SK-N-SH treated with all-trans-retinoic acid at 6 μM for 48 hours (cell line): ENCODE data around the gene PHACTR3.

Experiments
- ATAC-seq: fragments of 200-7000 bp; cut with Tn5 transposase; 3 replicates; pipeline ENCODE4 v1.9.1; 2020; ENCODE audit warnings: mild to moderate bottlenecking, moderate library complexity
- ARNTL ChIP-seq: fragments of 450-650 bp; formaldehyde crosslinking; IDR thresholded peaks from 2 replicates; pipeline ENCODE4 v1.5.0; 2020; ENCODE audit warnings: low read depth, mild to moderate bottlenecking, moderate library complexity, borderline replicate concordance
- BACH2 ChIP-seq: fragments of 250-450 bp; sonication (Bioruptor Pico); IDR thresholded peaks from 2 replicates; pipeline ENCODE4 v1.9.0; 2021; ENCODE audit warnings: mild to moderate bottlenecking, borderline replicate concordance
- CREB5 ChIP-seq: fragments of 250-450 bp; sonication (Bioruptor Pico); IDR thresholded peaks from 2 replicates; pipeline ENCODE4 v1.5.1; 2020; ENCODE audit warnings: low read depth, mild to moderate bottlenecking, moderate library complexity
- CSDC2 ChIP-seq: fragments of 250-450 bp; sonication (Bioruptor Pico); IDR thresholded peaks from 2 replicates; pipeline ENCODE4 v1.5.0; 2020; ENCODE audit warnings: mild to moderate bottlenecking, moderate library complexity
- CSRNP3 ChIP-seq: fragments of 250-450 bp; sonication (Bioruptor Pico); IDR thresholded peaks from 2 replicates; pipeline ENCODE4 v1.5.1; 2021; ENCODE audit warnings: mild to moderate bottlenecking, moderate library complexity
- ESRRG ChIP-seq: fragments of 250-450 bp; sonication (Bioruptor Pico); IDR thresholded peaks from 2 replicates; pipeline ENCODE4 v1.6.1; 2021; ENCODE audit warnings: mild to moderate bottlenecking
- GLIS3 ChIP-seq: fragments of 250-450 bp; sonication (Bioruptor Pico); IDR thresholded peaks from 2 replicates; pipeline ENCODE4 v1.5.0; 2020; ENCODE audit warnings: mild to moderate bottlenecking, moderate library complexity
- PATZ1 ChIP-seq: fragments of 250-450 bp; sonication (Bioruptor Pico); IDR thresholded peaks from 2 replicates; pipeline ENCODE4 v1.8.0; 2020; ENCODE audit warnings: mild to moderate bottlenecking, moderate library complexity, borderline replicate concordance
- PPARA ChIP-seq: fragments of 250-450 bp; sonication (Bioruptor Pico); IDR thresholded peaks from 2 replicates; pipeline ENCODE4 v1.5.0; 2020; ENCODE audit warnings: mild to moderate bottlenecking, borderline replicate concordance
- RARB ChIP-seq: fragments of 250-450 bp; sonication (Bioruptor Pico); IDR thresholded peaks from 2 replicates; pipeline ENCODE4 v1.8.0; 2021; ENCODE audit warnings: mild to moderate bottlenecking, moderate library complexity
- SNAI2 ChIP-seq: fragments of 250-450 bp; sonication (Bioruptor Pico); IDR thresholded peaks from 2 replicates; pipeline ENCODE4 v1.5.0; 2020; ENCODE audit warnings: mild to moderate bottlenecking, moderate library complexity
- TCF4 ChIP-seq: fragments of 250-450 bp; sonication (Bioruptor Pico); IDR thresholded peaks from 2 replicates; pipeline ENCODE4 v1.8.0; 2021; ENCODE audit warnings: mild to moderate bottlenecking, moderate library complexity, borderline replicate concordance
- TOX ChIP-seq: fragments of 250-450 bp; sonication (Bioruptor Pico); IDR thresholded peaks from 2 replicates; pipeline ENCODE4 v1.8.0; 2021; ENCODE audit warnings: mild to moderate bottlenecking, moderate library complexity, borderline replicate concordance
- TSHZ2 ChIP-seq: fragments of 250-450 bp; sonication (Bioruptor Pico); IDR thresholded peaks from 2 replicates; pipeline ENCODE4 v1.5.0; 2020; ENCODE audit warnings: mild to moderate bottlenecking, moderate library complexity
- ZC3H10 ChIP-seq: fragments of 250-450 bp; sonication (Bioruptor Pico); IDR thresholded peaks from 2 replicates; pipeline ENCODE4 v1.5.1; 2021; ENCODE audit warnings: mild to moderate bottlenecking, moderate library complexity
- ZFP3 ChIP-seq: fragments of 250-450 bp; sonication (Bioruptor Pico); IDR thresholded peaks from 2 replicates; pipeline ENCODE4 v1.5.0; 2020; ENCODE audit warnings: mild to moderate bottlenecking, moderate library complexity
- ZFP30 ChIP-seq: fragments of 450-650 bp; formaldehyde crosslinking; IDR thresholded peaks from 2 replicates; pipeline ENCODE4 v1.5.0; 2022; ENCODE audit warnings: mild to moderate bottlenecking, moderate library complexity
- ZNF565 ChIP-seq: fragments of 450-650 bp; formaldehyde crosslinking; conservative IDR thresholded peaks from 2 replicates; pipeline ENCODE4 v1.5.0; 2020; ENCODE audit warnings: low read depth, mild to moderate bottlenecking, moderate library complexity
- ZNF70 ChIP-seq: fragments of 450-650 bp; formaldehyde crosslinking; IDR thresholded peaks from 2 replicates; pipeline ENCODE4 v1.5.0; 2020; ENCODE audit warnings: mild to moderate bottlenecking, moderate library complexity
- ZNF8 ChIP-seq: fragments of 450-650 bp; formaldehyde crosslinking; IDR thresholded peaks from 2 replicates; pipeline ENCODE4 v1.5.0; 2020; ENCODE audit warnings: mild to moderate bottlenecking, moderate library complexity

The PHACTR3 gene

GRCh38 chr20:59561614-59562277 is 42.6 kb upstream of the PHACTR3 start:
- no peak for TF ChIP-seq PATZ1
- no peak for TF ChIP-seq ZNF565 (CRISPR knock-in tag)
- TF ChIP-seq CSDC2 (CRISPR knock-in tag) = no peak
- no peak for TF ChIP-seq TOX (CRISPR knock-in tag)
- TF ChIP-seq CREB5 (CRISPR knock-in tag) = no peak
- TF ChIP-seq ZC3H10 = no peak
- TF ChIP-seq RARB (CRISPR knock-in tag) = no peak
- no peak for TF ChIP-seq SNAI2
- TF ChIP-seq TSHZ2 (CRISPR knock-in tag) = no peak
- no peak for TF ChIP-seq PPARA (CRISPR knock-in tag)
- no peak for TF ChIP-seq CSRNP3
- no peak for TF ChIP-seq ZFP3
- no peak for TF ChIP-seq ZNF8 (CRISPR knock-in tag)
- no peak for TF ChIP-seq TCF4
- no peak for TF ChIP-seq ZNF70
- no peak for TF ChIP-seq GLIS3 (CRISPR knock-in tag)
- no peak for TF ChIP-seq ZFP30 (CRISPR knock-in tag)
- TF ChIP-seq ARNTL (CRISPR knock-in tag) = no peak
- no peak for ATAC-seq

- TF ChIP-seq TOX (CRISPR knock-in tag) (no peak), PATZ1 (no peak), BACH2 (CRISPR knock-in tag) (no peak), CREB5 (CRISPR knock-in tag) (no peak), ZFP3 (no peak), CSDC2 (CRISPR knock-in tag) (no peak), ZFP30 (CRISPR knock-in tag) (no peak), RARB (CRISPR knock-in tag) (no peak), ZNF70 (no peak), TCF4 (no peak)
- ATAC-seq = no peak
Measured at GRCh38 chr20:59564171-59564570, 40.2 kb upstream of the PHACTR3 start.

- ATAC-seq = no peak
- TF ChIP-seq ZNF565 (CRISPR knock-in tag) (no peak), CSRNP3 (no peak), ESRRG (no peak), TSHZ2 (CRISPR knock-in tag) (no peak), PPARA (CRISPR knock-in tag) (no peak), ZNF8 (CRISPR knock-in tag) (no peak), RARB (CRISPR knock-in tag) (no peak), CREB5 (CRISPR knock-in tag) (no peak)
Measured at GRCh38 chr20:59564943-59565342, 39.4 kb upstream of the PHACTR3 start.
